ENCODE results near the gene CCDC85C.

CCDC85C gene

DNA sequence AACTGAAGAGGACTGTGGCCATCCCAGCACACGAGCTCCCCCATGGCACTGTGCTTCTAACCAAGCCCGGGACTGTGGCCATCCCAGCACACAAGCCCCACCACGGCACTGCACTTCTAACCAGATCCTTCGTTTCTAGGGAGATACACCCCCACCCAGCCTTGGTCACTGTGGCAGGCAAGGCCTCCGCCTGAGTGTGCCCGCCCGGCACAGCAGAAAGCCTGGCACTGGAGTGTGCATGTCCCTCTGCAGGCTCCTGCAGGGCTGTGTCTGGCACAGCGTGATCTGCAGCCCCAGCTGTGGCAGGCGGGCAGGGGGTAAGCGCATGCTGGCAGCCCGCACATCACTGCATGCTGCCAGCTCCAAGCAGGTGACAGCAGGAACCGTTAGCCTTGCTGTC, 49.8 kb downstream of the CCDC85C start:
- H3K4me3 ChIP-seq (replicated peaks in 1 of 2; ENCODE audit: low read depth in 2 of 2, low read length in 2 of 2) = no peak overlapping the region
- TF ChIP-seq, protein P1, sequence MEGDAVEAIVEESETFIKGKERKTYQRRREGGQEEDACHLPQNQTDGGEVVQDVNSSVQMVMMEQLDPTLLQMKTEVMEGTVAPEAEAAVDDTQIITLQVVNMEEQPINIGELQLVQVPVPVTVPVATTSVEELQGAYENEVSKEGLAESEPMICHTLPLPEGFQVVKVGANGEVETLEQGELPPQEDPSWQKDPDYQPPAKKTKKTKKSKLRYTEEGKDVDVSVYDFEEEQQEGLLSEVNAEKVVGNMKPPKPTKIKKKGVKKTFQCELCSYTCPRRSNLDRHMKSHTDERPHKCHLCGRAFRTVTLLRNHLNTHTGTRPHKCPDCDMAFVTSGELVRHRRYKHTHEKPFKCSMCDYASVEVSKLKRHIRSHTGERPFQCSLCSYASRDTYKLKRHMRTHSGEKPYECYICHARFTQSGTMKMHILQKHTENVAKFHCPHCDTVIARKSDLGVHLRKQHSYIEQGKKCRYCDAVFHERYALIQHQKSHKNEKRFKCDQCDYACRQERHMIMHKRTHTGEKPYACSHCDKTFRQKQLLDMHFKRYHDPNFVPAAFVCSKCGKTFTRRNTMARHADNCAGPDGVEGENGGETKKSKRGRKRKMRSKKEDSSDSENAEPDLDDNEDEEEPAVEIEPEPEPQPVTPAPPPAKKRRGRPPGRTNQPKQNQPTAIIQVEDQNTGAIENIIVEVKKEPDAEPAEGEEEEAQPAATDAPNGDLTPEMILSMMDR (IDR thresholded peaks at IDR 0.05; ENCODE audit: low read depth, low read length) = no peak
- no peak for DNase-seq (ENCODE audit: low read depth in 2 of 2)

DNA sequence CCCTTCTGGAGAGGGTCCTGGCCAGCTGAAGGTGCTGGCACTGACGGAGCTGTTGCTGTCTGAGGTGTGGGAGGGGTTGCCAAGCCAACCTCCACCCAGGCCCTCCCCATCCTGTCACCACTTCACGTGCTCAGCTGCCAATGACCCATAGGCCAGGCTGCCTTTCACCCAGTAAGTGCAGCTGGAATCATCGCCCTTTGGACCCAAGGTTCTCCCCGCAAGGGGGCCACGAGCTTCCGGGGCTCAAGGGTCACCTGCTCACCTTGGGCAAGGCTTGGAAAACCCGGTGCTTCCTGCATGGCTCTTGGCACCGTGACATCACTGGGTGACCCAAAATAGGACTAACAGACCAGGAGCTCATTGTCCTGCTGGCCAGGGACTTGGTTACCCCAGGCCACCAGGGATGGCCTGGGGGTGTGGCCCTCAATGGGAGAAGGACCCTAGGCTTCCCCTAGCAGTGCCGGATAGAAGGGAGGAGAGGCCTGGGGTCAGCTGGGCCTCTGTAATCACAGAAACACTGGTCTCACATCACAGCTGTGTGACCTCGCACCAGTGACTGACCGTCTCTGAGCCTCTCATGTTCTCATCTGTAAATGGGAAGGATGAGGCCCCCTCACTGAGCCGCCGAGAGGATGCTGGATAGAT, 51.3 kb downstream of the CCDC85C start:
- H3K4me3 ChIP-seq (replicated peaks in 1 of 2; ENCODE audit: low read depth in 2 of 2, low read length in 2 of 2) = no peak overlapping the region
- TF ChIP-seq, protein P1 (IDR thresholded peaks at IDR 0.05; ENCODE audit: low read depth, low read length) = no peak
- DNase-seq (ENCODE audit: low read depth in 2 of 2) = no peak

DNA sequence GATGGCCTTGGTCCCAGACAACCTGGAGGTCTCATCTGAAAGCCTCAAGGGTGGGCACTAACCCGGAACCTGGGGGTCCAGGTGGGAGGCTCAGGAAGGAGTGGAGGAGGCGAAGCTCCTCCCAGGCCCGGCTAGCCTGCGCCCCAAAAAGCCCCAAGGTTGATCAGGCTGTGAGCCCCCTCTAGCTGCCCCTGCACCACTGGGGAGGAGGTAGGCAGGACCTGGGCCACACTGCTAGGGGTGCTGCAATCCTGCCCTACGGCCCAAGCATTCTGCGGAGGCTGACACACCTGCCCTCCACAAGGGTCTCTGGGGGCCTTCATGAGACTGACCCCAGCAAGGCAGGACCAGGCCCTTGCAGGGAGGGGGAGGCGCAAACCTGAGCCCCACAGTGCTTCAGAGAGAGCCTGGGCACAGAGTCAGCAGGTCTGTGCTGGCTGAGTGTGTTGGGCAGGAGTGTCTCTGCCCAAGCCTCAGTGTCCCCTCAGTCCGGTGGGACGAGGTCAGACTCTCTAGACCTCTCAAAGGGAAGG, 51.9 kb downstream of the CCDC85C start:
- DNase-seq (ENCODE audit: low read depth in 2 of 2) = no peak
- no peak overlapping the region for H3K4me3 ChIP-seq (replicated peaks in 1 of 2; ENCODE audit: low read depth in 2 of 2, low read length in 2 of 2)
- TF ChIP-seq, protein P1 (IDR thresholded peaks at IDR 0.05; ENCODE audit: low read depth, low read length) = no peak

DNA sequence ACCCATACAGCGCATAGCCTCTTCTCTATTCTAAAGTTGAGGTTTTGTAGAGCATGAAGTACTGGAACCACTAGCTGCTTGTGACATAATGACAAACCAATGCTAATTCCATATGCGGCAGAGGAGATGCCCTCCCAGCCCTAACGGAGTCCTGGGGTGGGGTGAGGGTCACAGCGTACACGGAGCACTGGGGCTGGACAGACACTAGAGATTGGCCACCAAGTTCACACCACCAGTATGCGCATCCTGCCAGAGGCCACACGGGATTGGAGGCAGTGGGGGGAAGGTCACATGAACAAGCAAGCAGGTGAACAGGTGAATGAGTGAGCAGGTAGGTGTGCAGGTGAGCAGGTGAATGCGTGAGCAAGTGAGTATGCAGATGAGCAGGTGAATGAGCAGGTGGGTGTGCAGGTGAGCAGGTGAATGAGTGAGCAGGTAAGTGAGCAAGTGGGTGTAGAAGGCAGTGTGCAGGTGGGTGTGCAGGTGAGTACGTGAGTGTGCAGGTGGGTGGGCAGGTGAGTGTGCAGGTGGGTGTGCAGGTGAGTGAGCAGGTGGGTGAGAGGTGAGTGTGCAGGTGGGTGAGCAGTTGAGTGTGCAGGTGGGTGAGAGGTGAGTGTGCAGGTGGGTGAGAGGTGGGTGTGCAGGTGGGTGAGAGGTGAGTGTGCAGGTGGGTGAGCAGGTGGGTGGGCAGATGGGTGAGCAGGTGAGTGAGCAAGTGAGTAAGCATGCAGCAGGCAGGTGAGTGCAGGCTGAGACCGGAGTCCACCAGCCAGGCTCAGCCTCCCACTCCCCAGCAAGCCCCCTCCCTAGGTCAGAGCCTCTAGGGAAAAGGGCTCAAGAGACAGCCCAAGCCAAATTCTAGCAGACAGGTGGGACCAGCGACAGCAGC, 52.7 kb downstream of the CCDC85C start:
- no peak overlapping the region for H3K4me3 ChIP-seq (replicated peaks in 1 of 2; ENCODE audit: low read depth in 2 of 2, low read length in 2 of 2)
- DNase-seq (ENCODE audit: low read depth in 2 of 2) = no peak
- TF ChIP-seq, protein P1 (IDR thresholded peaks at IDR 0.05; ENCODE audit: low read depth, low read length) = no peak

DNA sequence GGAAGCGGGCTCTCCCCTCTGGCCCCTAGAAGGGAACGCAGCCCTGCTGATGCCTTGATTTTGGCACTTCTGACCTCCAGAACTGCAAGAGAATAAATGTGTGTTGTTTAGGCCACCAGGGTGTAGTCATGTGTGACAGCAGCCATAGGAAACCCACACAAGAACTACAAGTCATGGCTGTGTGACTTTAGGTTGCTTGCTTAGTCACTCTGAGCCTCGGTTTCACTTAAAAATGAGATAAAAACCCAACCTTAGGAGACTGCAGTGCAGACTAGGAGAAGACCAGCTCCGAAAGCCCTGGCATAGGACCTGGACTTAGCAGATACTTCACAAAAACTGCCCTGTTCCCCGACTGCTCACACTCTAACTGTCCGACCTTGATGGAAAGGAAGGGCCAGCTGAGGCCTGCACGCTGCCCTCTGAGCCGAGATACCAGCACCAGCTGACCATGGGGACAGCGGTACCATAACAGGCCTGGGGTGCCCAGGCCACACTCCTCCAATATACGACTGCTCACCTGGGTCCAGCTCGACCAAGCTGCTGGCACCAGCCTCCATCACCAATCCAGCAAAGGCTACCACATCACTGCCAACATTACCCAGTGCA, 53.5 kb downstream of the CCDC85C start:
- TF ChIP-seq, protein P1 (IDR thresholded peaks at IDR 0.05; ENCODE audit: low read depth, low read length) = no peak
- no peak overlapping the region for H3K4me3 ChIP-seq (replicated peaks in 1 of 2; ENCODE audit: low read depth in 2 of 2, low read length in 2 of 2)
- DNase-seq (ENCODE audit: low read depth in 2 of 2) = no peak

DNA sequence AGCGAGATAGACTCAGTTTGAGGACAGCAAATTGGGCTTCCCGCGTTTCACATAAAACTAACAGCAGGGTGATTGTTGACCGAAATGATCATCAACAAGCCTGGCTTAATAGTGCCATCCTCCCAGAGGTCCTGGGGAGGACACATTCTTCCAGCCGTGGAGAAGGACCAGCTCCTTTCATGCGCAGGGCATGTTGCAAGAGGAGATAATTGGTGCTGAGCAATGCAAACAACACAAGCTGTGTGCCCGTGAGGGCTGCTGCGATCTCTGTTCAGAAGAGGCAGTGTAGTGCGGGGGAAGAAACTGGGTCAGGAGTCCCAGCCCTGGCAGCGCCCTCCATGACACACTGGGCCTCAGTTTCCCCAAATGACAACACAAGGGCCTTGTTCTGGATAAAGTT, 54.3 kb downstream of the CCDC85C start:
- TF ChIP-seq, protein P1 (IDR thresholded peaks at IDR 0.05; ENCODE audit: low read depth, low read length) = no peak
- H3K4me3 ChIP-seq (replicated peaks in 1 of 2; ENCODE audit: low read depth in 2 of 2, low read length in 2 of 2) = no peak overlapping the region
- no peak for DNase-seq (ENCODE audit: low read depth in 2 of 2)

All from cardiac fibroblast (primary cell).